GM12878 (cell line): ENCODE measurements around the gene PTPN13. TPM values are rescaled to one million over a fixed set of nuclear protein-coding genes. Genes with fewer than 3 reads are reported as not detected.

ENCODE experiments used
- ATAC-seq: fragments of 200-7000 bp; cut with Tn5 transposase; 3 replicates; pipeline ENCODE4 v1.9.1; 2020; ENCODE audit warnings: mild to moderate bottlenecking, moderate library complexity
- BruUV-seq: library from RNA; stranded (reverse); fragments of 400-500 nt; replicated peaks from 2 replicates; lab custom pipeline; 2021; lab: Mats Ljungman, UMichigan
- CTCF ChIA-PET: fragments of 300-600 bp; sonication (Branson Sonifier 250); formaldehyde crosslinking; extraction: SDS; loops from one replicate; lab custom pipeline; 2021; ENCODE audit warnings: inconsistent platforms; lab: Yijun Ruan, JAX
- POLR2A ChIA-PET: fragments of 350-600 bp; formaldehyde crosslinking; extraction: SDS; loops from one replicate; lab custom pipeline; 2021; ENCODE audit warnings: inconsistent platforms; lab: Charles Lee
- RAD21 ChIA-PET: fragments of 300-600 bp; sonication (Branson Sonifier 250); formaldehyde crosslinking; loops from one replicate; lab custom pipeline; 2023; ENCODE audit warnings: antibody characterized with exemption; ENCODE audit not compliant: unreplicated experiment; lab: Charles Lee
- SMC1A ChIA-PET: fragments of 300-600 bp; sonication (Branson Sonifier 250); formaldehyde crosslinking; loops from one replicate; lab custom pipeline; 2023; ENCODE audit not compliant: unreplicated experiment, uncharacterized antibody; lab: Charles Lee
- DNase-seq: peaks from one replicate; pipeline ENCODE4 v3.0.0-alpha.2; 2011; ENCODE audit warnings: low read depth, low spot score
- FAIRE-seq: peaks from 3 replicates; lab custom pipeline; 2011; peaks lifted over from hg19 to GRCh38; lab: Jason Lieb, UNC
- H2AFZ ChIP-seq: 2 replicates; pipeline ENCODE4 v1.6.0; 2011; ENCODE audit warnings: low read depth, low read length, control low read depth; ENCODE audit not compliant: control insufficient read depth
- H3K27ac ChIP-seq: 2 replicates; pipeline ENCODE4 v1.5.1; 2011; ENCODE audit warnings: control low read depth; ENCODE audit not compliant: control insufficient read depth, insufficient read depth
- H3K27me3 ChIP-seq, 2 experiments: replicated peaks in 1 of 2; 2 replicates each; pipeline versions ENCODE4 v1.6.0 to v1.6.1; 2011; ENCODE audit warnings: low read length in 1 of 2; ENCODE audit not compliant: control insufficient read depth in 2 of 2, insufficient read depth in 2 of 2
- H3K36me3 ChIP-seq, 2 experiments: 2 replicates each; pipeline ENCODE4 v1.5.1; 2011; ENCODE audit warnings: low read length in 1 of 2; ENCODE audit not compliant: control insufficient read depth in 2 of 2, insufficient read depth in 2 of 2
- H3K4me1 ChIP-seq: 2 replicates; pipeline ENCODE4 v1.6.1; 2011; ENCODE audit warnings: mild to moderate bottlenecking, low read length, moderate library complexity, mixed read lengths; ENCODE audit not compliant: control insufficient read depth, insufficient read depth
- H3K4me2 ChIP-seq: 2 replicates; pipeline ENCODE4 v1.6.0; 2011; ENCODE audit warnings: control low read depth; ENCODE audit not compliant: control insufficient read depth, insufficient read depth
- H3K4me3 ChIP-seq: fragments of 200-600 bp; sonication (generic); 2 replicates; pipeline ENCODE4 v1.5.1; 2016
- H3K79me2 ChIP-seq: 2 replicates; pipeline ENCODE4 v1.6.0; 2011; ENCODE audit warnings: low read length; ENCODE audit not compliant: control insufficient read depth, insufficient read depth
- H3K9ac ChIP-seq: 2 replicates; pipeline ENCODE4 v1.8.0; 2011; ENCODE audit warnings: low read length, control low read depth, mixed read lengths; ENCODE audit not compliant: control insufficient read depth, insufficient read depth
- H3K9me3 ChIP-seq: replicated peaks from 3 replicates; pipeline ENCODE4 v1.5.1; 2011; ENCODE audit warnings: mild to moderate bottlenecking, low read length; ENCODE audit not compliant: control insufficient read depth, insufficient read depth
- H4K20me1 ChIP-seq: 2 replicates; pipeline ENCODE4 v1.6.0; 2011; ENCODE audit not compliant: control insufficient read depth, insufficient read depth
- BHLHE40 ChIP-seq, 2 experiments: fragments of 450-650 bp in 1 of 2; IDR thresholded peaks; 2 replicates each; pipeline ENCODE4 v1.6.1; 2011 to 2017; ENCODE audit warnings: low read depth in 2 of 2, borderline replicate concordance in 1 of 2, improper control_type of control experiment in 1 of 2, low read length in 1 of 2, mild to moderate bottlenecking in 1 of 2
- DPF2 ChIP-seq: fragments of 450-650 bp; IDR thresholded peaks from 2 replicates; pipeline ENCODE4 v1.6.1; 2017; ENCODE audit warnings: mild to moderate bottlenecking
- E4F1 ChIP-seq: fragments of 450-650 bp; IDR thresholded peaks from 2 replicates; pipeline ENCODE4 v1.6.1; 2018; ENCODE audit warnings: borderline replicate concordance, mild to moderate bottlenecking; ENCODE audit not compliant: partially characterized antibody
- GATAD2B ChIP-seq: fragments of 450-650 bp; conservative IDR thresholded peaks from 2 replicates; pipeline ENCODE4 v1.6.1; 2017; ENCODE audit warnings: low read depth, mild to moderate bottlenecking, moderate library complexity
- IRF3 ChIP-seq: fragments of 450-650 bp; IDR thresholded peaks from 2 replicates; pipeline ENCODE4 v1.6.1; 2014; ENCODE audit warnings: mild to moderate bottlenecking
- MEF2B ChIP-seq: fragments of 450-650 bp; IDR thresholded peaks from 2 replicates; pipeline ENCODE4 v1.6.1; 2018; ENCODE audit warnings: mild to moderate bottlenecking, moderate library complexity; ENCODE audit not compliant: partially characterized antibody, poor library complexity, severe bottlenecking
- MTA3 ChIP-seq: IDR thresholded peaks from 2 replicates; pipeline ENCODE4 v1.6.1; 2012; ENCODE audit warnings: low read length, inconsistent platforms, borderline replicate concordance
- PRDM15 ChIP-seq: fragments of 450-650 bp; formaldehyde crosslinking; IDR thresholded peaks from 2 replicates; pipeline ENCODE4 v1.4.0; 2020; ENCODE audit warnings: mild to moderate bottlenecking, moderate library complexity
- RAD51 ChIP-seq: fragments of 450-650 bp; IDR thresholded peaks from 2 replicates; pipeline ENCODE4 v1.6.1; 2016; ENCODE audit warnings: moderate library complexity, mild to moderate bottlenecking, inconsistent platforms
- SMAD5 ChIP-seq: IDR thresholded peaks from 2 replicates; pipeline ENCODE4 v1.6.1; 2016; ENCODE audit warnings: antibody characterized with exemption, low read depth
- SPI1 ChIP-seq: IDR thresholded peaks from 2 replicates; pipeline ENCODE4 v1.6.1; 2011; ENCODE audit warnings: low read depth, mild to moderate bottlenecking, low read length, moderate library complexity, borderline replicate concordance; ENCODE audit not compliant: insufficient read depth
- STAT1 ChIP-seq: fragments of 450-650 bp; conservative IDR thresholded peaks from 2 replicates; pipeline ENCODE4 v1.6.1; 2014; ENCODE audit warnings: antibody characterized with exemption, mild to moderate bottlenecking
- ZSCAN29 ChIP-seq: fragments of 450-650 bp; IDR thresholded peaks from 2 replicates; pipeline ENCODE4 v1.6.1; 2017; ENCODE audit warnings: mild to moderate bottlenecking, moderate library complexity
- in situ Hi-C: fragments of 300-500 bp; cut with MboI; formaldehyde crosslinking; loops from 9 replicates; pipeline ENCODE4 v1.14.3; 2018; ENCODE audit warnings: mixed read lengths
- intact Hi-C: fragments of 100-400 bp; cut with micrococcal nuclease; formaldehyde crosslinking; loops from one replicate; pipeline ENCODE4 v1.14.2; 2022; ENCODE audit not compliant: unreplicated experiment
- polyA plus RNA-seq, 11 experiments: library from polyadenylated mRNA; depleted of rRNA in 4 of 11; unstranded in 6 of 11; stranded (reverse) in 5 of 11; fragments of >200 nt; fragmentation: Nextera tagmentation in 4 of 11; fragmentation: Illumina TruSeq in 1 of 11; extraction: Ambion mirVana in 4 of 11; extraction: Trizol in 1 of 11; gene quantifications; 1 replicate in 1 of 11; 2 replicates in 10 of 11; pipeline versions ENCODE4 v1.2.1 to v1.2.3, GENCODE V29; 2011 to 2016; ENCODE audit warnings: inconsistent platforms in 2 of 11, missing spikeins in 2 of 11, low read depth in 1 of 11
- total RNA-seq, 4 experiments: library from RNA; depleted of rRNA in 3 of 4; stranded (reverse); fragments of >200 nt in 3 of 4; fragmentation: Illumina TruSeq in 1 of 4; extraction: Trizol in 1 of 4; gene quantifications; 2 replicates each; pipeline versions ENCODE4 v1.2.1 to v1.2.3, GENCODE V29; 2013 to 2021

The PTPN13 gene
- total and polyA plus RNA-seq, 10 of the 15 experiments (the other 5 are each of a cell fraction or from before 2014, with no cell fraction given): 8.5 to 69.4 (median 33.9) TPM

GRCh38 chr4:86845593-86845992, 251.5 kb downstream of the PTPN13 start (continued):
- no peak for TF ChIP-seq BHLHE40 (IDR thresholded peaks at IDR 0.05; ENCODE audit: borderline replicate concordance in 1 of 2, low read depth in 2 of 2, low read length in 1 of 2)
- no peak for TF ChIP-seq STAT1
- no peak for TF ChIP-seq SPI1
- TF ChIP-seq DPF2: no peak

GRCh38 chr4:86846921-86847320, 252.8 kb downstream of the PTPN13 start:
- RAD21 ChIA-PET: no interaction called here
- POLR2A ChIA-PET: interaction anchor here (0.6 kb wide), 1 partner anchor 297 kb away, joined by 3 read pairs; no protein-coding TSS in a partner anchor
- SMC1A ChIA-PET: interaction anchor here (1.2 kb wide), 1 partner anchor 12 kb away, joined by 4 read pairs; no protein-coding TSS in a partner anchor
- Histone ChIP-seq H4K20me1 (no peaks in the 10 kb centered on the region), H3K4me1 (no peaks in the 10 kb centered on the region), H3K36me3 (no peaks in the 10 kb centered on the region), H3K9me3 (no peaks in the 10 kb centered on the region), H3K4me3 (no peak overlapping the region), H3K27ac (no peak overlapping the region), H2AFZ (no peak overlapping the region), H3K79me2 (no peaks in the 10 kb centered on the region), H3K4me2 (no peak overlapping the region), H3K9ac (no peak overlapping the region), H3K27me3 (no peaks in the 10 kb centered on the region)
- in situ Hi-C loops (no loop called here), intact Hi-C loops (no loop called here)
- DNase-seq: no peak
- BruUV-seq: no TSS peak
- no peak for ATAC-seq
- CTCF ChIA-PET: interaction anchor here (1.1 to 1.4 kb wide), 4 partner anchors 46 to 352 kb away, joined by 3 to 4 read pairs (median 4); no protein-coding TSS in a partner anchor
- FAIRE-seq: no peak
- TF ChIP-seq PRDM15 (CRISPR knock-in tag) (no peak), SMAD5 (no peak), GATAD2B (no peak), ZSCAN29 (no peak), MTA3 (no peak), E4F1 (no peak), RAD51 (no peak), IRF3 (no peak), MEF2B (no peak)
